ENCODE measurements around the gene CASZ1.

Gene CASZ1

GRCh38 chr1:10677491-10678391 lies 118.7 kb downstream of the CASZ1 start:
- H3K27ac ChIP-seq (replicated peaks): no peak overlapping the region
- no peak overlapping the region for H3K4me3 ChIP-seq (replicated peaks; ENCODE audit: insufficient read depth, low read length)
- no peak for DNase-seq (ENCODE audit: low read depth in 1 of 2, low spot score in 1 of 2)
- H3K27me3 ChIP-seq (ENCODE audit: insufficient read depth, poor library complexity, severe bottlenecking): no peaks in the 10 kb centered on the region
- TF ChIP-seq POLR2AphosphoS5 (IDR thresholded peaks at IDR 0.05; ENCODE audit: low read depth) (no peak), CTCF (IDR thresholded peaks at IDR 0.05; ENCODE audit: insufficient read depth, low read length) (no peak)

DNA sequence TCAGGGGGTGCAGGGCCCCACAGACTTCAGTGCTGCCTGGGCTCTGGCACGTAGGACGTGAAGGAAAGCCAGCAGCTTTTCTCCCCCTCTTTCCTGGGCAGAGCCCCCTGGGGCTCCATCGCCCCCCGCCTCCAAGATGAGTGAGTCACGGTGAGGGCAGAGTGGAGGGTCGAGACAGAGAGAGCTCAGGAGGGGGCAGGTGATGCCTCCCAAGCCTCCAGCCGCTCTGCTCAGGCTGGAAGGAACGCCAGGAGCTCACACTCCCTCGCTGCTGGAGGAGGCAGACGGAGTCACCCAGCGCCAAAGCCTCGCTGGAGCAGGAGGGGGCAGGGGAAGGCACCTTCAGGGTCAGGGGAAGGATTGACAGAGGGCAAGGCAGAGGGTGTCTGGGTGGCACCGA lies 119.5 kb downstream of the CASZ1 start:
- Histone ChIP-seq H3K4me3 (replicated peaks; ENCODE audit: insufficient read depth, low read length) (no peak overlapping the region), H3K27me3 (ENCODE audit: insufficient read depth, poor library complexity, severe bottlenecking) (no peaks in the 10 kb centered on the region), H3K27ac (replicated peaks) (no peak overlapping the region)
- DNase-seq (ENCODE audit: low read depth in 1 of 2, low spot score in 1 of 2): no peak
- TF ChIP-seq REST (IDR thresholded peaks at IDR 0.05; ENCODE audit: insufficient replicate concordance, low read depth) (no peak), POLR2AphosphoS5 (IDR thresholded peaks at IDR 0.05; ENCODE audit: low read depth) (no peak), GABPA (IDR thresholded peaks at IDR 0.05; ENCODE audit: low read depth) (no peak), SPI1 (IDR thresholded peaks at IDR 0.05; ENCODE audit: borderline replicate concordance, low read depth) (no peak), CTCF (IDR thresholded peaks at IDR 0.05; ENCODE audit: insufficient read depth, low read length) (no peak)

GRCh38 chr1:10675813-10676212 lies 120.6 kb downstream of the CASZ1 start:
- Histone ChIP-seq H3K27ac (replicated peaks) (no peak overlapping the region), H3K4me3 (replicated peaks; ENCODE audit: insufficient read depth, low read length) (no peak overlapping the region), H3K27me3 (ENCODE audit: insufficient read depth, poor library complexity, severe bottlenecking) (no peaks in the 10 kb centered on the region)
- TF ChIP-seq CTCF (IDR thresholded peaks at IDR 0.05; ENCODE audit: insufficient read depth, low read length) (no peak), GABPA (IDR thresholded peaks at IDR 0.05; ENCODE audit: low read depth) (no peak), SPI1 (IDR thresholded peaks at IDR 0.05; ENCODE audit: borderline replicate concordance, low read depth) (no peak), POLR2AphosphoS5 (IDR thresholded peaks at IDR 0.05; ENCODE audit: low read depth) (no peak), REST (IDR thresholded peaks at IDR 0.05; ENCODE audit: insufficient replicate concordance, low read depth) (no peak)
- DNase-seq (ENCODE audit: low read depth in 1 of 2, low spot score in 1 of 2): no peak
